H9 (cell line): ENCODE data around the gene NHS. TPM values are rescaled to one million over a fixed set of nuclear protein-coding genes. Genes with fewer than 3 reads are reported as not detected.

Experiments used
- DNase-seq: peaks from one replicate; pipeline ENCODE4 v3.0.0-alpha.2; 2017
- H2AFZ ChIP-seq: one replicate; pipeline ENCODE4 v1.6.1; 2013; ENCODE audit warnings: mild to moderate bottlenecking, low read length, control low read depth, moderate library complexity
- H2AK5ac ChIP-seq: 2 replicates; pipeline ENCODE4 v1.6.1; 2013; ENCODE audit warnings: low read length, control low read depth, mixed read lengths; ENCODE audit not compliant: insufficient read length
- H2BK120ac ChIP-seq: one replicate; pipeline ENCODE4 v1.6.1; 2013; ENCODE audit warnings: low read depth, mild to moderate bottlenecking, low read length, control low read depth, inconsistent platforms; ENCODE audit not compliant: poor library complexity, severe bottlenecking
- H2BK12ac ChIP-seq: 2 replicates; pipeline ENCODE4 v1.6.1; 2013; ENCODE audit warnings: low read length, control low read depth, mixed read lengths, low read depth; ENCODE audit not compliant: insufficient read length
- H2BK15ac ChIP-seq: 2 replicates; pipeline ENCODE4 v1.6.1; 2013; ENCODE audit warnings: low read depth, low read length, control low read depth
- H2BK20ac ChIP-seq: one replicate; pipeline ENCODE4 v1.6.1; 2013; ENCODE audit warnings: low read depth, mild to moderate bottlenecking, low read length, control low read depth, inconsistent platforms; ENCODE audit not compliant: poor library complexity, severe bottlenecking
- H2BK5ac ChIP-seq: 2 replicates; pipeline ENCODE4 v1.6.1; 2013; ENCODE audit warnings: low read length, control low read depth, mixed read lengths; ENCODE audit not compliant: insufficient read length
- H3K14ac ChIP-seq: 2 replicates; pipeline ENCODE4 v1.6.1; 2013; ENCODE audit warnings: low read length, control low read depth; ENCODE audit not compliant: insufficient read depth
- H3K18ac ChIP-seq: 2 replicates; pipeline ENCODE4 v1.6.1; 2013; ENCODE audit warnings: low read depth, mild to moderate bottlenecking, mixed read lengths, low read length, control low read depth; ENCODE audit not compliant: insufficient read length
- H3K23ac ChIP-seq: 2 replicates; pipeline ENCODE4 v1.6.1; 2013; ENCODE audit warnings: low read length, control low read depth, mixed read lengths, low read depth; ENCODE audit not compliant: insufficient read length
- H3K23me2 ChIP-seq: 2 replicates; pipeline ENCODE4 v1.6.1; 2013; ENCODE audit warnings: low read depth, mild to moderate bottlenecking, mixed read lengths, low read length, control low read depth; ENCODE audit not compliant: insufficient read length, poor library complexity, severe bottlenecking
- H3K27ac ChIP-seq: 2 replicates; pipeline ENCODE4 v1.5.1; 2013; ENCODE audit warnings: low read length, control low read depth, mixed read lengths, low read depth; ENCODE audit not compliant: insufficient read length
- H3K27me3 ChIP-seq: 2 replicates; pipeline ENCODE4 v1.6.1; 2013; ENCODE audit warnings: low read length, control low read depth, inconsistent platforms; ENCODE audit not compliant: insufficient read depth
- H3K4ac ChIP-seq: 2 replicates; pipeline ENCODE4 v1.6.1; 2013; ENCODE audit warnings: low read depth, mild to moderate bottlenecking, control low read depth, inconsistent platforms, low read length, moderate library complexity
- H3K4me1 ChIP-seq: 2 replicates; pipeline ENCODE4 v1.6.1; 2013; ENCODE audit warnings: low read length, control low read depth, inconsistent platforms; ENCODE audit not compliant: insufficient read depth
- H3K4me2 ChIP-seq: 2 replicates; pipeline ENCODE4 v1.6.1; 2013; ENCODE audit warnings: low read length, control low read depth, mixed read lengths; ENCODE audit not compliant: insufficient read length, insufficient read depth
- H3K56ac ChIP-seq: 2 replicates; pipeline ENCODE4 v1.6.1; 2013; ENCODE audit warnings: low read depth, mild to moderate bottlenecking, mixed read lengths, low read length, control low read depth; ENCODE audit not compliant: insufficient read length
- H3K79me1 ChIP-seq: 2 replicates; pipeline ENCODE4 v1.6.1; 2013; ENCODE audit warnings: low read depth, mild to moderate bottlenecking, moderate library complexity, low read length, control low read depth, inconsistent platforms; ENCODE audit not compliant: insufficient read depth, poor library complexity, severe bottlenecking
- H3K79me2 ChIP-seq: 2 replicates; pipeline ENCODE4 v1.6.1; 2013; ENCODE audit warnings: low read length, control low read depth, inconsistent platforms; ENCODE audit not compliant: insufficient read depth
- H3K9ac ChIP-seq: 2 replicates; pipeline ENCODE4 v1.6.1; 2013; ENCODE audit warnings: low read length, control low read depth, mixed read lengths; ENCODE audit not compliant: insufficient read length; ENCODE audit errors: extremely low read depth
- H3K9me3 ChIP-seq: one replicate; pipeline ENCODE4 v1.6.1; 2013; ENCODE audit warnings: low read depth, low read length, inconsistent platforms; ENCODE audit not compliant: control insufficient read depth
- H3T11ph ChIP-seq: one replicate; pipeline ENCODE4 v1.6.1; 2013; ENCODE audit warnings: mild to moderate bottlenecking, low read length, control low read depth, inconsistent platforms
- H4K20me1 ChIP-seq: one replicate; pipeline ENCODE4 v1.6.1; 2013; ENCODE audit not compliant: control insufficient read depth, insufficient read length, insufficient read depth
- H4K5ac ChIP-seq: 2 replicates; pipeline ENCODE4 v1.6.1; 2013; ENCODE audit warnings: low read depth, mild to moderate bottlenecking, mixed read lengths, low read length, control low read depth; ENCODE audit not compliant: insufficient read length
- H4K8ac ChIP-seq: replicated peaks from 2 replicates; pipeline ENCODE4 v1.6.1; 2013; ENCODE audit warnings: low read length, control low read depth, mixed read lengths, low read depth; ENCODE audit not compliant: insufficient read length
- H4K91ac ChIP-seq: 2 replicates; pipeline ENCODE4 v1.6.1; 2013; ENCODE audit warnings: low read depth, mild to moderate bottlenecking, moderate library complexity, mixed read lengths, low read length, control low read depth; ENCODE audit not compliant: insufficient read length
- H3K27ac Mint-ChIP-seq, 3 experiments: 2 replicates in 2 of 3; 3 replicates in 1 of 3; pipeline ENCODE4 v1.8.0; 2020 to 2021; ENCODE audit warnings: mixed read lengths in 3 of 3, mild to moderate bottlenecking in 1 of 3, moderate library complexity in 1 of 3
- H3K27me3 Mint-ChIP-seq: 2 replicates; pipeline ENCODE4 v1.8.0; 2021; ENCODE audit warnings: low read depth, mild to moderate bottlenecking, moderate library complexity, mixed read lengths
- H3K36me3 Mint-ChIP-seq, 3 experiments: 2 replicates in 2 of 3; 3 replicates in 1 of 3; pipeline ENCODE4 v1.8.0; 2020 to 2021; ENCODE audit warnings: low read depth in 3 of 3, mixed read lengths in 3 of 3; ENCODE audit not compliant: insufficient read depth in 1 of 3
- H3K4me1 Mint-ChIP-seq, 2 experiments: 2 replicates each; pipeline ENCODE4 v1.8.0; 2020; ENCODE audit warnings: mixed read lengths in 2 of 2
- H3K4me3 Mint-ChIP-seq, 2 experiments: 2 replicates in 1 of 2; 3 replicates in 1 of 2; pipeline ENCODE4 v1.8.0; 2020 to 2021; ENCODE audit warnings: mild to moderate bottlenecking in 2 of 2, mixed read lengths in 2 of 2, moderate library complexity in 1 of 2
- H3K9me3 Mint-ChIP-seq, 2 experiments: 2 replicates in 1 of 2; 3 replicates in 1 of 2; pipeline ENCODE4 v1.8.0; 2020; ENCODE audit warnings: mild to moderate bottlenecking in 2 of 2, mixed read lengths in 2 of 2, moderate library complexity in 1 of 2
- CTCF ChIP-seq: fragments of 200-600 bp; sonication (generic); conservative IDR thresholded peaks from 3 replicates; pipeline ENCODE4 v1.8.0; 2021; ENCODE audit warnings: antibody characterized with exemption, mild to moderate bottlenecking
- WGBS: extraction: QIAGEN DNeasy Blood & Tissue Kit; methylation state at CpG from one replicate; pipeline ENCODE4 v1.1.7; 2013; ENCODE audit warnings: missing lambda C conversion rate, low lambda C conversion rate, mixed read lengths; ENCODE audit not compliant: insufficient read length; ENCODE audit errors: extremely low coverage; 5-methylcytosine and 5-hydroxymethylcytosine counted together
- total RNA-seq: library from RNA; stranded (reverse); gene quantifications from 2 replicates; pipeline ENCODE4 v1.2.1, GENCODE V29; 2021

The NHS gene
- total RNA-seq, 1 experiment from 2014 or later = 8.7 TPM

- TF ChIP-seq CTCF = no peak
- no peak overlapping the region for H3K4ac ChIP-seq
- Mint-ChIP-seq H3K4me3 (no peak overlapping the region), H3K36me3 (no peaks in the 10 kb centered on the region; a peak in 1 of 7 replicates), H3K27ac (no peak overlapping the region; a peak in 1 of 7 replicates), H3K4me1 (peaks cover 57 to 63% of the 10 kb centered on the region in 2 experiments), H3K27me3 (no peaks in the 10 kb centered on the region; the same call in 1 of the 2 replicates), H3K9me3 (no peaks in the 10 kb centered on the region)
- H4K20me1 ChIP-seq = no peaks in the 10 kb centered on the region
- no peak overlapping the region for H4K91ac ChIP-seq
- H2BK120ac ChIP-seq = no peak overlapping the region
- H3K9me3 ChIP-seq = no peaks in the 10 kb centered on the region
- H2BK5ac ChIP-seq = no peak overlapping the region
- H2BK15ac ChIP-seq = no peak overlapping the region
- H3K18ac ChIP-seq = no peak overlapping the region
- H2BK20ac ChIP-seq = no peak overlapping the region
- no peaks in the 10 kb centered on the region for H3K27me3 ChIP-seq
- WGBS = no CpG with 5 or more reads among the region's 5 CpGs
- no peak overlapping the region for H2AK5ac ChIP-seq
- H3K23ac ChIP-seq = no peak overlapping the region
- H3K4me2 ChIP-seq = no peak overlapping the region
- no peak for DNase-seq
- no peak overlapping the region for H3K14ac ChIP-seq
- no peak overlapping the region for H3K56ac ChIP-seq
- H3K4me1 ChIP-seq = peaks cover 3% of the 10 kb centered on the region; the same call in 1 of the 2 replicates
- H4K8ac ChIP-seq = no peak overlapping the region
- H2AFZ ChIP-seq = no peak overlapping the region
- H3K27ac ChIP-seq = no peak overlapping the region
- H3K23me2 ChIP-seq = no peaks in the 10 kb centered on the region
- H3K9ac ChIP-seq = no peak overlapping the region
- H3K79me2 ChIP-seq = no peaks in the 10 kb centered on the region
- H2BK12ac ChIP-seq = no peak overlapping the region
- no peak overlapping the region for H4K5ac ChIP-seq
- H3T11ph ChIP-seq = no peak overlapping the region
- no peaks in the 10 kb centered on the region for H3K79me1 ChIP-seq
Measured at GRCh38 chrX:17554914-17555313, 179.9 kb downstream of the NHS start.
